22Rv1 (cell line): Measurements from ENCODE around the gene CLK2.
"Not testable (repeated sequence)": the region's sequence is repeated elsewhere in the genome, so short reads cannot be mapped to it uniquely, and the experiment has no call there.

ENCODE experiments used
- ZFX ChIP-seq: fragments of 450-650 bp; IDR thresholded peaks from 2 replicates; pipeline ENCODE4 v1.6.1; 2017; ENCODE audit warnings: antibody characterized with exemption, borderline replicate concordance
- TF ChIP-seq, protein P1 (sequence below): fragments of 450-650 bp; IDR thresholded peaks from 2 replicates; pipeline ENCODE4 v1.5.1; 2017; ENCODE audit warnings: mild to moderate bottlenecking

DNA sequence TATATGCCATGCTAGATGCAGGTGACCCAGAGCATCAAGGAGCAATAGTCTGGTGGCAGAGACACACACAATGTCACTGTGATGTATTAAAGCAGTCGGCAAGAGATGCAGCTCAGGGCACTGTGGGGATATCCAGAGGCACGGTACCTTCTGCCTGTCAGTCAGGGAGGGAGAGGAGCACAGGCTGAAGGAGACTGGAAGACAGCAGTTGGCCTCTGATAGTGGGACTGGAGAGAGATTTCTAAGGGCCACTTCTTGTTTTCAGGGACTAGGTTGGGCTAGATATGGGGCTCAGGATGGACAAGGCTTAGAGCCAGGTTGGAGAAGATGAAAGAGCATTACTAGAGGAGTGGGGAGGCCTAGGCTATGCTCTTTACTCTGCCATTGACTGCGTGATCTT is 42.0 kb downstream of the CLK2 start:
- TF ChIP-seq, protein P1, sequence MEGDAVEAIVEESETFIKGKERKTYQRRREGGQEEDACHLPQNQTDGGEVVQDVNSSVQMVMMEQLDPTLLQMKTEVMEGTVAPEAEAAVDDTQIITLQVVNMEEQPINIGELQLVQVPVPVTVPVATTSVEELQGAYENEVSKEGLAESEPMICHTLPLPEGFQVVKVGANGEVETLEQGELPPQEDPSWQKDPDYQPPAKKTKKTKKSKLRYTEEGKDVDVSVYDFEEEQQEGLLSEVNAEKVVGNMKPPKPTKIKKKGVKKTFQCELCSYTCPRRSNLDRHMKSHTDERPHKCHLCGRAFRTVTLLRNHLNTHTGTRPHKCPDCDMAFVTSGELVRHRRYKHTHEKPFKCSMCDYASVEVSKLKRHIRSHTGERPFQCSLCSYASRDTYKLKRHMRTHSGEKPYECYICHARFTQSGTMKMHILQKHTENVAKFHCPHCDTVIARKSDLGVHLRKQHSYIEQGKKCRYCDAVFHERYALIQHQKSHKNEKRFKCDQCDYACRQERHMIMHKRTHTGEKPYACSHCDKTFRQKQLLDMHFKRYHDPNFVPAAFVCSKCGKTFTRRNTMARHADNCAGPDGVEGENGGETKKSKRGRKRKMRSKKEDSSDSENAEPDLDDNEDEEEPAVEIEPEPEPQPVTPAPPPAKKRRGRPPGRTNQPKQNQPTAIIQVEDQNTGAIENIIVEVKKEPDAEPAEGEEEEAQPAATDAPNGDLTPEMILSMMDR = not testable (repeated sequence)
- TF ChIP-seq ZFX = not testable (repeated sequence)
